Lower leg skin (tissue), 3 donors: ENCODE results near the gene ST6GALNAC5.

Source experiments
- CTCF ChIP-seq, 3 donors: fragments of 450-650 bp; IDR thresholded peaks; one replicate each; pipeline ENCODE4 v1.5.1; 2016; ENCODE audit warnings: antibody characterized with exemption in 3 of 3, mild to moderate bottlenecking in 3 of 3, moderate library complexity in 2 of 3
- POLR2A ChIP-seq, 2 donors: fragments of 450-650 bp; IDR thresholded peaks; one replicate each; pipeline ENCODE4 v1.6.1; 2016 to 2017; ENCODE audit warnings: antibody characterized with exemption in 2 of 2, mild to moderate bottlenecking in 1 of 2, moderate library complexity in 1 of 2

- no peak for TF ChIP-seq CTCF (IDR thresholded peaks at IDR 0.05)
- TF ChIP-seq POLR2A (IDR thresholded peaks at IDR 0.05) = no peak
Observed at GRCh38 chr1:76854255-76854654, 13.0 kb upstream of the ST6GALNAC5 start.
